Activated T-cell treated with anti-CD3 and anti-CD28 coated beads, Interleukin-2, amount 50 U/mL, for 72 hours (primary cell): ENCODE measurements around the gene MRM2. TPM values are rescaled to one million over a fixed set of nuclear protein-coding genes. Genes with fewer than 3 reads are reported as not detected.
A peak's percentile ranks its signal among the peaks of the same experiment; 100 is the strongest.

Experiments used
- ATAC-seq, 2 donors: fragments of 150-1000 bp; cut with Tn5 transposase; replicated peaks in 1 of 2; 2 replicates each; pipeline ENCODE4 v1.10.0; 2021; ENCODE audit warnings: moderate library complexity in 2 of 2, mild to moderate bottlenecking in 1 of 2
- DNase-seq, 2 donors: peaks; one replicate each; pipeline ENCODE4 v3.0.0; 2021 to 2022; ENCODE audit warnings: mixed read lengths in 1 of 2
- H3K27ac Mint-ChIP-seq: one replicate; pipeline ENCODE4 v1.8.0; 2022; ENCODE audit warnings: mild to moderate bottlenecking, moderate library complexity, mixed read lengths
- H3K27me3 Mint-ChIP-seq: one replicate; pipeline ENCODE4 v1.8.0; 2022; ENCODE audit warnings: low read depth, mixed read lengths
- H3K36me3 Mint-ChIP-seq, 2 donors: one replicate each; pipeline ENCODE4 v1.8.0; 2022; ENCODE audit warnings: mixed read lengths in 2 of 2, mild to moderate bottlenecking in 1 of 2; ENCODE audit not compliant: insufficient read depth in 2 of 2
- H3K4me1 Mint-ChIP-seq: one replicate; pipeline ENCODE4 v1.8.0; 2022; ENCODE audit warnings: low read depth, mixed read lengths
- H3K4me3 Mint-ChIP-seq, 2 donors: one replicate each; pipeline ENCODE4 v1.8.0; 2022; ENCODE audit warnings: mild to moderate bottlenecking in 2 of 2, mixed read lengths in 2 of 2, moderate library complexity in 2 of 2
- H3K9me3 Mint-ChIP-seq, 2 donors: one replicate each; pipeline ENCODE4 v1.8.0; 2022; ENCODE audit warnings: mixed read lengths in 2 of 2
- total RNA-seq, 2 donors: library from RNA; stranded (reverse); gene quantifications; one replicate each; pipeline ENCODE4 v1.2.3, GENCODE V29; 2022

Gene MRM2
- total RNA-seq: 10 to 100 TPM; 31.7 to 39.9 TPM

- Mint-ChIP-seq H3K4me1 (peaks cover 11% of the 10 kb centered on the region), H3K9me3 (no peaks in the 10 kb centered on the region), H3K27me3 (no peaks in the 10 kb centered on the region), H3K36me3 (peaks cover 5 to 7% of the 10 kb centered on the region in 2 donors), H3K4me3 (peak within 1 kb of the TSS; percentile 95 to 99), H3K27ac (peak within 1 kb of the TSS; percentile 92)
- DNase-seq (peak; percentile 86 to 92), ATAC-seq (peak; percentile 95 to 97)
Observed at GRCh38 chr7:2241580-2242540, at the start of gene MRM2, which contains the start of gene NUDT1. Gene MRM2 (minus strand): TSS chr7:2242205. CDS start chr7:2242169, 36 bp downstream. Gene NUDT1 (plus strand): TSS chr7:2242226. CDS start chr7:2244575, 2,349 bp downstream.

DNA sequence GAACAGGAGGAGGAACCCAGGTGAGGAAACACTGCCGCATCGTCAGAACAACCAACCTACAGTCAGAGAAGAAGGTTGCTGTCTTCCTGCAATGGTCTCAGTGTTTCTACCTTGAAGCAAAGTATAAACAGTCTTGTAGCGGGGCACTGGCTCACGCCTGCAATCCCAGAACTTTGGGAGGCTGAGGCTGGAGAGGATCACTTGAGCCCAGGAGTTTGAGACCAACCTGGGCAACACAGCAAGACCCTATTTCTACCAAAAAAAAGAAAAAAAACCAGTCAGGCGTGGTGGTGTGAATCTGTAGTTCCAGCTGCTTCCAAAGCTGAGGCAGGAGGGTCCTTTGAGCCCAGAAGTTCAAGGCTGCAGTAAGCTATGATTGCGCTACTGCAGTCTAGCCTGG, 48.9 kb upstream of the MRM2 start:
- no peak overlapping the region for H3K4me3 Mint-ChIP-seq
- H3K9me3 Mint-ChIP-seq: no peaks in the 10 kb centered on the region
- DNase-seq: no peak
- peaks cover 0 to 2% of the 10 kb centered on the region in 2 donors for H3K36me3 Mint-ChIP-seq
- H3K4me1 Mint-ChIP-seq: no peaks in the 10 kb centered on the region
- H3K27ac Mint-ChIP-seq: no peak overlapping the region
- H3K27me3 Mint-ChIP-seq: no peaks in the 10 kb centered on the region
- ATAC-seq: no peak

DNA sequence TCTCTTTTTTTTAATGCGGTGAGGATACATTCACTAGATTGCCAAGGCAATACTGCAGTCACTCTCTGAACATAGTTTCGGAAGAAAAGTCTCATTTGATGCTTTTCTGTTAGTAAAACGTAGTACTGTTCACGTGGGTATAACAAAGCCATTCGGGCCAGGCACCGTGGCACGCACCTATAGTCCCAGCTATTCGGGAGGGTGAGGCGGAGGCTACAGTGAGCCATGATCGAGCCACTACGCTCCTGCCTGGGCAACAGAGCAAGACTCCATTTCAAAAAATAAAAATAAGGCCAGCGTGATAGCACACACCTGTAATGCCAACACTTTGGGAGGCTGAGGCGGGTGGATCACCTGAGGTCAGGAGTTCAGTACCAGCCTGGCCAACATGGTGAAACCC, 47.6 kb upstream of the MRM2 start:
- DNase-seq (no peak), ATAC-seq (no peak)
- H3K27ac Mint-ChIP-seq: no peak overlapping the region
- no peaks in the 10 kb centered on the region for H3K4me1 Mint-ChIP-seq
- H3K27me3 Mint-ChIP-seq: no peaks in the 10 kb centered on the region
- H3K9me3 Mint-ChIP-seq: no peaks in the 10 kb centered on the region
- no peak overlapping the region for H3K4me3 Mint-ChIP-seq
- peaks cover 0 to 2% of the 10 kb centered on the region in 2 donors for H3K36me3 Mint-ChIP-seq

DNA sequence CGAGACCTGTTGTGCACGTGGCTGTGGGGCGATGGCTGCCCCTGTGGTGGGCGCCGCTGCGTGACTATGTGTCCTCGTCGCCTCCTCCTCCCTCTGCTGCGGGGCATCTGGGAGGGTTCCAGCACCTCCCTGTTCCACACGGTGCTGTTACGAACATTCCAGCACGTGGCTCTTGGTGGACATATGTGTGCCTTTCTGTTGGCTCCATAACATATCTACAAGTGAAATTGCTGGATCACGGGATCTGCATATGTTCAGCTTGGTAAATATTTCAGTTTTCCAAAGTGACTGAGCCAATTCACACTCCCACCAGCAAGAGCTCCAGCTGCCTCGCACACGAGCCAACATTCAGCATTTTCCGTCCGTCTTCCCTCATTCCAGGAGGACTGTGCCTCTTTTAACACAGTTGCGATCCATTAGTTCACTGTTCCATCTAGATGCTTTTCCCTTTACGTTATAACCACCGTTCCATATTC, 47.1 kb upstream of the MRM2 start:
- H3K27me3 Mint-ChIP-seq: no peaks in the 10 kb centered on the region
- no peak overlapping the region for H3K27ac Mint-ChIP-seq
- peaks cover 0 to 2% of the 10 kb centered on the region in 2 donors for H3K36me3 Mint-ChIP-seq
- no peaks in the 10 kb centered on the region for H3K9me3 Mint-ChIP-seq
- no peak for ATAC-seq
- H3K4me3 Mint-ChIP-seq: no peak overlapping the region
- no peak for DNase-seq
- H3K4me1 Mint-ChIP-seq: no peaks in the 10 kb centered on the region

DNA sequence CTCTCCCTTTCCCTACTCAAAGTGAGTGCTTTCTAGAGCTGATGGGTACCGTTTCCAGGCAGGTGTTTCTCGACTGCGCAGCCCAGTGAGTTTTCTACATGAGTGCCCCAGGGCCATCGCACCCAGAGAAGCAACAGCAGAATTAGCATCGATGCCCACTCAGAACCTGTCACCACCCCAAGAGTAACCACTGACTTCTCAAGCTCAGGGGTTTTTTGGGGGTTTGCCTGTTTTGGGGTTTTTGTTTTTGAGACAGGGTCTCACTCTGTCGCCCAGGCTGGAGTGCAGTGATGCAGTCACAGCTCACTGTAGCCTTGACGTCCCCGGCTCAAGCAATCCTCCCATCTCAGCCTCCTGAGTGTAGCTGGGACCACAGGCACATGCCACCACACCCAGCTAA, 46.5 kb upstream of the MRM2 start:
- Mint-ChIP-seq H3K36me3 (peaks cover 0 to 2% of the 10 kb centered on the region in 2 donors), H3K4me3 (no peak overlapping the region), H3K27ac (no peak overlapping the region), H3K27me3 (no peaks in the 10 kb centered on the region), H3K4me1 (no peaks in the 10 kb centered on the region), H3K9me3 (no peaks in the 10 kb centered on the region)
- ATAC-seq (no peak), DNase-seq (no peak)

- no peaks in the 10 kb centered on the region for H3K9me3 Mint-ChIP-seq
- no peaks in the 10 kb centered on the region for H3K27me3 Mint-ChIP-seq
- peaks cover 0 to 2% of the 10 kb centered on the region in 2 donors for H3K36me3 Mint-ChIP-seq
- no peaks in the 10 kb centered on the region for H3K4me1 Mint-ChIP-seq
- no peak overlapping the region for H3K4me3 Mint-ChIP-seq
- DNase-seq (no peak), ATAC-seq (no peak)
- no peak overlapping the region for H3K27ac Mint-ChIP-seq
Observed at GRCh38 chr7:2287745-2288144, 45.7 kb upstream of the MRM2 start.

DNA sequence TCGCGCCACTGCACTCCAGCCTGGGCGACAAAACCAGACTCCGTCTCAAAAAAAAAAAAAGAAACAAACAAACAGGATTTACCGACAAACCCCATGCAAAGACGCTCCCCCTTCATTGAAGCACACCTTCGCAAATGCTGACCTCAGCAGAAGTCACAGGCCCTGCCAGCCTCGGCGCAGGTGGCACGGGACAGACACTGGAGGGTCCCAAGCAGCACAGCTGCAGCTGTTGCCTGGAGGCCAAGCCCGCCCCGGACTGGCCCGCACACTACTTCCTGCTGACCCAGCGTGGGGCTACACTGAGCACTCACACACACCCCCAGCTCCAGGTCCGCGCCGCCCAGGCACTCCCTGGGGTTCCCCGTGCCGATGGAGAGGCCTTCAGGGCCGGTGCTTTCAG, 41.1 kb upstream of the MRM2 start:
- DNase-seq (no peak), ATAC-seq (no peak)
- H3K36me3 Mint-ChIP-seq: no peaks in the 10 kb centered on the region
- no peak overlapping the region for H3K4me3 Mint-ChIP-seq
- no peaks in the 10 kb centered on the region for H3K4me1 Mint-ChIP-seq
- H3K9me3 Mint-ChIP-seq: no peaks in the 10 kb centered on the region
- no peaks in the 10 kb centered on the region for H3K27me3 Mint-ChIP-seq
- no peak overlapping the region for H3K27ac Mint-ChIP-seq

GRCh38 chr7:2282185-2282751, 40.3 kb upstream of the MRM2 start:
- no peaks in the 10 kb centered on the region for H3K4me1 Mint-ChIP-seq
- ATAC-seq (no peak), DNase-seq (no peak)
- no peaks in the 10 kb centered on the region for H3K27me3 Mint-ChIP-seq
- no peak overlapping the region for H3K27ac Mint-ChIP-seq
- H3K4me3 Mint-ChIP-seq: no peak overlapping the region
- H3K9me3 Mint-ChIP-seq: no peaks in the 10 kb centered on the region
- H3K36me3 Mint-ChIP-seq: no peaks in the 10 kb centered on the region

GRCh38 chr7:2281541-2281940, 39.5 kb upstream of the MRM2 start:
- no peaks in the 10 kb centered on the region for H3K9me3 Mint-ChIP-seq
- no peaks in the 10 kb centered on the region for H3K27me3 Mint-ChIP-seq
- no peak overlapping the region for H3K27ac Mint-ChIP-seq
- H3K4me3 Mint-ChIP-seq: no peak overlapping the region
- H3K36me3 Mint-ChIP-seq: no peaks in the 10 kb centered on the region
- ATAC-seq (no peak), DNase-seq (no peak)
- H3K4me1 Mint-ChIP-seq: no peaks in the 10 kb centered on the region

DNA sequence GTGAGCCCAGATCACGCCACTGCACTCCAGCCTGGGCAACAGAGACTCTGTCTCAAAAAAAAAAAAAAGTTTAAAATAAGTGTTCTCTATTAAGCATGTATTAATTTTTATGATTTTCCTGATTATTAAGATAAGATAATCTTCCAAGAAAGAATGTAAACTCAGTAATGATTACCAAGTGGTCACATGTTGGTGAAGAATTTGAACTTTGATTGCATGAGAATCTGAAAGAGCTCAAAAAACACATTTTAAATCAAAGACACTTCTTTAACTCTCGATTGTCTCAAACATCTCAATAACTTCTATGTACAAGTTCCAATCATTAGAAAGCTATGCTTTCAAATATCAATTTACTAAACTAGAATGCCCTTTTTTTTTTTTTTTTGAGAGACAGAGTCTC, 38.4 kb upstream of the MRM2 start:
- ATAC-seq (no peak), DNase-seq (no peak)
- Mint-ChIP-seq H3K4me1 (no peaks in the 10 kb centered on the region), H3K9me3 (no peaks in the 10 kb centered on the region), H3K36me3 (no peaks in the 10 kb centered on the region), H3K4me3 (no peak overlapping the region), H3K27me3 (no peaks in the 10 kb centered on the region), H3K27ac (no peak overlapping the region)

DNA sequence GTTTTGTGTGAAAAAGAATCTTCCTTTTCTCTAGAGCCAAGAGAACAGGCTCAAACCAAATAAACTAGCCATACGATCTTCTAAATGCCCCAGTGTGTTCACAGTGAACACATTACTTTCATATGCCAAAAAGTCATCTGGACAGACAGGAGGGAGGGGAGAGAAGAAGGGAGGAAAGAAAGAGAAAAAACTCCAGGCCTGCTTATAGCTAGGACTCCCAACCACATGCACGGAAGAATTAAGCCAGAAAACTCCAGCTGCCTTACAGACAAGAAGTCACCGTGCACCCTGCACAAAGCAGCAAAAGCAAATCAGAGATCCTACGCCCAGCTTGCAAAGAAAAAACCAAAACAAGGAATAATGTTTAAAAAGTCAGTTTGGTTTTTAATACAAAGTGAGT, 37.9 kb upstream of the MRM2 start:
- DNase-seq: no peak
- Mint-ChIP-seq H3K36me3 (no peaks in the 10 kb centered on the region), H3K27me3 (no peaks in the 10 kb centered on the region), H3K9me3 (no peaks in the 10 kb centered on the region), H3K4me3 (no peak overlapping the region), H3K4me1 (no peaks in the 10 kb centered on the region), H3K27ac (no peak overlapping the region)
- ATAC-seq: no peak

- no peaks in the 10 kb centered on the region for H3K4me1 Mint-ChIP-seq
- no peaks in the 10 kb centered on the region for H3K9me3 Mint-ChIP-seq
- ATAC-seq (no peak), DNase-seq (no peak)
- no peak overlapping the region for H3K27ac Mint-ChIP-seq
- H3K27me3 Mint-ChIP-seq: no peaks in the 10 kb centered on the region
- H3K36me3 Mint-ChIP-seq: no peaks in the 10 kb centered on the region
- no peak overlapping the region for H3K4me3 Mint-ChIP-seq
Observed at GRCh38 chr7:2278026-2278425, 36.0 kb upstream of the MRM2 start.

- ATAC-seq: no peak
- H3K36me3 Mint-ChIP-seq: no peaks in the 10 kb centered on the region
Observed at GRCh38 chr7:2276107-2276506, 34.1 kb upstream of the MRM2 start.

More at GRCh38 chr7:2276107-2276506, 34.1 kb upstream of the MRM2 start:
- Mint-ChIP-seq H3K9me3 (no peaks in the 10 kb centered on the region), H3K27ac (no peak overlapping the region), H3K27me3 (no peaks in the 10 kb centered on the region), H3K4me3 (no peak overlapping the region), H3K4me1 (no peaks in the 10 kb centered on the region)
- no peak for DNase-seq
